ENCODE measurements around the gene ATAD3C.
"Not testable (repeated sequence)": the region's sequence is repeated elsewhere in the genome, so short reads cannot be mapped to it uniquely, and the experiment has no call there.

DNA sequence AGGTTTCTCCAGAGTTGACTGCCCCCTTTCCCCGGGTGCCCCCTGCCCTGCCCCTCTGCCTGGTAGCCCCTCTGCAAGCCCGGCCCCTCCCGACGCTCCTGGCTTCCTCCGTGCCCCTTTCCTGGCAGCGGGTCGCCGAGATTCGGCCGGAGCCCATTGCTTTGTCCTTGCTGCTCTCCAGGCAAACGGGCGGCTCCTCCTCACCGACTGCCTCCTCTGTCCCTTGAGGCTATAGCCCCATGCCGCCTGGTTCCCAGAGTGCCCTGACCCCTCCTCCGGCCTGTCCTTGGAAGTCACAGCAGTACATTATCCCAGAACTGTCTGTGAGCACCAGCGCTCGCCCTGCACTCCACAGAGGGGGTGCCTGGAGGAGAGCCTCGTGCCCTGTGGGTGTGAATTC, 64.2 kb downstream of the ATAD3C start:
- TF ChIP-seq EZH2 (IDR thresholded peaks at IDR 0.05; ENCODE audit: insufficient read depth, low read length); CTCF (IDR thresholded peaks at IDR 0.05; ENCODE audit: insufficient read depth, low read depth, low read length): not testable (repeated sequence)
